Neural cell (in vitro differentiated cells): Measurements from ENCODE around the gene SLC9A2. TPM values are rescaled to one million over a fixed set of nuclear protein-coding genes. Genes with fewer than 3 reads are reported as not detected.

Experiments used
- H2AFZ ChIP-seq: fragments of 200-600, 300-800 bp; sonication (generic), shearing (Covaris generic); 2 replicates; pipeline ENCODE4 v1.6.0; 2014; ENCODE audit warnings: low read depth, mild to moderate bottlenecking, antibody characterized with exemption, low read length, moderate library complexity
- H3F3A ChIP-seq: fragments of 200-600 bp; shearing (Covaris generic); 2 replicates; pipeline ENCODE4 v1.6.1; 2016; ENCODE audit warnings: mild to moderate bottlenecking, moderate library complexity, mixed read lengths, antibody characterized with exemption, low read length; ENCODE audit not compliant: insufficient read depth, poor library complexity, severe bottlenecking
- H3K27ac ChIP-seq: fragments of 200-600, 300-800 bp; sonication (generic), shearing (Covaris generic); 2 replicates; pipeline ENCODE4 v1.5.1; 2014; ENCODE audit warnings: mild to moderate bottlenecking, low read length, moderate library complexity
- H3K27me3 ChIP-seq: fragments of 300-800, 200-600 bp; sonication (generic), shearing (Covaris generic); 2 replicates; pipeline ENCODE4 v1.6.0; 2014; ENCODE audit warnings: mild to moderate bottlenecking, low read depth, low read length, moderate library complexity; ENCODE audit not compliant: insufficient read depth
- H3K36me3 ChIP-seq: fragments of 300-800, 200-600 bp; sonication (generic), shearing (Covaris generic); 2 replicates; pipeline ENCODE4 v1.5.1; 2014; ENCODE audit warnings: mild to moderate bottlenecking, antibody characterized with exemption, low read length, moderate library complexity; ENCODE audit not compliant: insufficient read depth
- H3K4me2 ChIP-seq: fragments of 300-800, 200-600 bp; sonication (generic), shearing (Covaris generic); 2 replicates; pipeline ENCODE4 v1.6.0; 2014; ENCODE audit warnings: mild to moderate bottlenecking, low read length
- H3K4me3 ChIP-seq: fragments of 300-800, 200-600 bp; sonication (generic), shearing (Covaris generic); 2 replicates; pipeline ENCODE4 v1.5.1; 2014; ENCODE audit warnings: mild to moderate bottlenecking, low read length, moderate library complexity
- H3K79me2 ChIP-seq: fragments of 200-600 bp; shearing (Covaris generic); replicated peaks from 2 replicates; pipeline ENCODE4 v1.6.0; 2014; ENCODE audit warnings: mild to moderate bottlenecking, low read length, moderate library complexity; ENCODE audit not compliant: insufficient read depth
- H3K9ac ChIP-seq: fragments of 300-800, 200-600 bp; sonication (generic), shearing (Covaris generic); 2 replicates; pipeline ENCODE4 v1.6.1; 2016; ENCODE audit warnings: mild to moderate bottlenecking, low read length, mixed read lengths
- H3K9me2 ChIP-seq: fragments of 200-600 bp; shearing (Covaris generic); 2 replicates; pipeline ENCODE4 v1.6.1; 2016; ENCODE audit warnings: mild to moderate bottlenecking, low read length, mixed read lengths; ENCODE audit not compliant: insufficient read depth
- H3K9me3 ChIP-seq: fragments of 200-600, 300-800 bp; sonication (generic), shearing (Covaris generic); 2 replicates; pipeline ENCODE4 v1.6.1; 2016; ENCODE audit warnings: mild to moderate bottlenecking, mixed run types, low read length, moderate library complexity, mixed read lengths
- H4K20me1 ChIP-seq: fragments of 200-600 bp; shearing (Covaris generic); 2 replicates; pipeline ENCODE4 v1.6.1; 2016; ENCODE audit warnings: mild to moderate bottlenecking, mixed run types; ENCODE audit not compliant: insufficient read depth
- CTCF ChIP-seq: fragments of 450-650 bp; IDR thresholded peaks from 2 replicates; pipeline ENCODE4 v1.5.1; 2014; ENCODE audit warnings: antibody characterized with exemption, mild to moderate bottlenecking, moderate library complexity; ENCODE audit not compliant: poor library complexity, severe bottlenecking
- EP300 ChIP-seq: fragments of 450-650 bp; conservative IDR thresholded peaks from 2 replicates; pipeline ENCODE4 v1.6.1; 2014; ENCODE audit warnings: antibody characterized with exemption, mild to moderate bottlenecking, moderate library complexity; ENCODE audit not compliant: poor library complexity, severe bottlenecking
- EZH2 ChIP-seq: fragments of 200-600, 300-800 bp; shearing (Covaris generic), sonication (generic); IDR thresholded peaks from 2 replicates; pipeline ENCODE4 v1.6.1; 2014; ENCODE audit warnings: antibody characterized with exemption, low read length, borderline replicate concordance, mild to moderate bottlenecking; ENCODE audit not compliant: insufficient read depth, poor library complexity, severe bottlenecking
- MXI1 ChIP-seq: fragments of 450-650 bp; conservative IDR thresholded peaks from 2 replicates; pipeline ENCODE4 v1.6.1; 2014; ENCODE audit warnings: antibody characterized with exemption, mild to moderate bottlenecking; ENCODE audit not compliant: poor library complexity, severe bottlenecking
- POLR2AphosphoS5 ChIP-seq: IDR thresholded peaks from 2 replicates; pipeline ENCODE4 v1.6.1; 2012
- RAD21 ChIP-seq: fragments of 450-650 bp; conservative IDR thresholded peaks from 2 replicates; pipeline ENCODE4 v1.6.1; 2014; ENCODE audit warnings: antibody characterized with exemption, mild to moderate bottlenecking, moderate library complexity
- REST ChIP-seq: IDR thresholded peaks from 2 replicates; pipeline ENCODE4 v1.6.1; 2012; ENCODE audit warnings: borderline replicate concordance
- SMC3 ChIP-seq: fragments of 450-650 bp; conservative IDR thresholded peaks from 2 replicates; pipeline ENCODE4 v1.6.1; 2014; ENCODE audit warnings: antibody characterized with exemption, mild to moderate bottlenecking, moderate library complexity; ENCODE audit not compliant: poor library complexity
- TAF1 ChIP-seq: IDR thresholded peaks from 2 replicates; pipeline ENCODE4 v1.6.1; 2012; ENCODE audit warnings: low read depth
- polyA plus RNA-seq: library from polyadenylated mRNA; depleted of rRNA; stranded (reverse); fragments of >200 nt; gene quantifications from 2 replicates; pipeline ENCODE4 v1.2.3, GENCODE V29; 2014

The SLC9A2 gene
- polyA plus RNA-seq, 1 donor from 2014 or later, result 0.09 TPM

- Histone ChIP-seq H3K4me2 (no peak overlapping the region), H3F3A (no peaks in the 10 kb centered on the region), H3K27me3 (no peaks in the 10 kb centered on the region), H2AFZ (no peak overlapping the region), H3K9me3 (no peaks in the 10 kb centered on the region), H3K9ac (no peak overlapping the region), H3K36me3 (no peaks in the 10 kb centered on the region), H4K20me1 (no peaks in the 10 kb centered on the region), H3K9me2 (no peaks in the 10 kb centered on the region), H3K79me2 (no peaks in the 10 kb centered on the region), H3K27ac (no peak overlapping the region), H3K4me3 (no peak overlapping the region)
- no peak for TF ChIP-seq RAD21
- TF ChIP-seq CTCF, result no peak
- TF ChIP-seq TAF1, result no peak
- no peak for TF ChIP-seq SMC3
- TF ChIP-seq REST, result no peak
- no peak for TF ChIP-seq EZH2
- TF ChIP-seq EP300, result no peak
- no peak for TF ChIP-seq MXI1
- TF ChIP-seq POLR2AphosphoS5, result no peak
Measured at GRCh38 chr2:102667072-102667471, 47.7 kb downstream of the SLC9A2 start.

DNA sequence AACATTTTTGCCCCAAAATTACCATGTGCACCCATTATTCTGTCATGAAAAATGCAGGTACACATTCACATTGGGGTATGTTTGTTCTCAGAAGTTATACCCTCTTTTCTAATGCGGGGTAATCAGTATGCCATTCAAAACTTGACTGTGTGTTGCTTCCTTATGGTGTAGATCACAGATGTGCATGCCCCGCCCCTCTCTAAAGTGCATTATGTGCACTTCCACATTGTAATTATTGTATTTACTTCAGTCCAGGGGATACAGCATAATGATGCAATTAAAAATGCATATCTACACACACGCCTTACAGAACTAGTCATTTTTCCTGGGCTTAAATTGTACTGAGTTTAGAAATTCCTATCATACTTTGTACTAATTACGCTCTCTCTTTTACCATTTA, 48.8 kb downstream of the SLC9A2 start:
- no peaks in the 10 kb centered on the region for H4K20me1 ChIP-seq
- H3K9ac ChIP-seq, result no peak overlapping the region
- TF ChIP-seq MXI1 (no peak), CTCF (no peak), RAD21 (no peak), EP300 (no peak), SMC3 (no peak), REST (no peak), POLR2AphosphoS5 (no peak), TAF1 (no peak), EZH2 (no peak)
- no peaks in the 10 kb centered on the region for H3K27me3 ChIP-seq
- H3K36me3 ChIP-seq, result no peaks in the 10 kb centered on the region
- no peak overlapping the region for H3K4me2 ChIP-seq
- H2AFZ ChIP-seq, result no peak overlapping the region
- no peaks in the 10 kb centered on the region for H3K9me3 ChIP-seq
- H3K27ac ChIP-seq, result no peak overlapping the region
- no peak overlapping the region for H3K4me3 ChIP-seq
- no peaks in the 10 kb centered on the region for H3F3A ChIP-seq
- no peaks in the 10 kb centered on the region for H3K79me2 ChIP-seq
- no peaks in the 10 kb centered on the region for H3K9me2 ChIP-seq
